Endothelial cell of hepatic sinusoid (primary cell): ENCODE data around the gene ADORA1.

Experiments used
- in situ Hi-C: cut with HindIII; loops from 2 replicates; pipeline ENCODE4 v1.10.0; 2017; ENCODE audit warnings: low sequenced_read_pairs

ADORA1 gene

DNA sequence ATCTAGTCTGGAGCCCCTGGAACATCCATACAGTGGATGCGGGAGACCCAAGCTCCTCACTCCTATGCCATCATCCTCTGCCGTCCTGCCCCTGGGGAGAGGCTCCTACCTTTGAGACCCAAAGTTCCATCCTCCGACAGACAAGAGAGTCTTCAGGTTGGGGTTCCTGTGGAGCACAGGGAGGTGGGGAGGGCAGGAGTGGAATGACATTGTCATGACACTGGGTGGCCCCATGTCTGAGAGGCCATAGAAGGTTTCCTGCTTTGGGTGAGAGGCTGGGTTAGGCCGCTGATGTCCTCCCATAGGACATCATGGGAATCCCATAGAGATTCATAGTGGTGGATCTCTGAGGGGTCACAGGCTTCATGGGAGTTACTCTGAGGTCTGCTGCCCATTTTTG lies 56.9 kb downstream of the ADORA1 start:
- in situ Hi-C loops, result no loop called here

DNA sequence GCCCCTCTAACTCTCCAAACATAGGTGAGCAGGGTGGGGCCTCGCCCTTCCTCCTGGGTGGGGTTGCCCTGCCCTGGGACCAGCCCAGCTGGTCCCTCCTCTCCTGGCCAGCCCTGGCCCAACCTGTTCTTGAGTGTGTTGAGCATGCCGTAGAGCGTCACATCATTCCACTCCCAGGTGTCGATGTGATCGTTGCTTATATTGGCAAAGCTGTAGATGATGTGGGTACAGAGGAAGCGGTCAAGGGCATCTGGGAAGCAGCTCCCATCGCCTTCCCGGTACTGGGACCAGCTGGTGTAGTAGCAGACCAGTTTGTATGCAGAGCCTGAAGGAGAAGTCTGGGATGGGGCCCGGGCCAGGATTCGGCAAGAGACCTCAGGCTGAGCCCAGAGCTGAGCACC lies 57.5 kb downstream of the ADORA1 start:
- in situ Hi-C loops, result no loop called here

DNA sequence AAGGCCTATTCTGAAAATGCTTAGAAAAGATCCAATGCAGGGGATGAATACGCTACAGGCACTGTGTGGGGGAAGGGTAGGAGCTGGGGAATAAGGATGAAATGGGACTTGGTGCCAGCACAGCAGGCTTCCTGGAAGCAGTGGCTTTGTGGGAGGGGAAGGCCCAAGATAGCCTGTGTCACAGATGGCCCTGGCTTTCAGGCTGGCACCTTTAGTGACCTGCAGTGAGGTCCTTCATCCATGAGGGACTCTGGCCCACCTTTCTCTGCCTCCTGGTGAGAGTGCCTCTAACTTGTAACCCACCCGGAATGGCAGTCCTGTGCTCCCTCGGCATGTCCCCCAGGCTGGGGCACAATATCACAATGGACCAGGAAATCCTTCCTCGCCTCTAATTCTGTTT lies 58.1 kb downstream of the ADORA1 start:
- in situ Hi-C loops, result no loop called here

DNA sequence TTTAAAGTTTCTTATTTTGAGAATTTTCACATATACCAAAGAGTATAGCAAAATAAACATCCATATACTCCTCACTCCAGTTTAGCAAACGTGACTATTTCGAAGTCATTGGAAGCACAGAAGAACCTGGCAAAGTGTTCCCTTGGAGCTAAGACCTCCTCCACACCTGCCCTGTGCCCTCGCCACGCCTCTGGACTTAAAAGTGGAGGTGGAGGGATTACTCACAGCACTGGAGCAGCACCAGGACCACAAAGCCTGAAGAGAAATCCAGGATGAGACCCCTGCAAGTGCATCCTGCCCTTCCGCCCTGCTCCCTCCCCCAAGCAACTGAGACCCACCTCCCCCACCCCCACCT lies 58.5 kb downstream of the ADORA1 start:
- in situ Hi-C loops, result no loop called here

DNA sequence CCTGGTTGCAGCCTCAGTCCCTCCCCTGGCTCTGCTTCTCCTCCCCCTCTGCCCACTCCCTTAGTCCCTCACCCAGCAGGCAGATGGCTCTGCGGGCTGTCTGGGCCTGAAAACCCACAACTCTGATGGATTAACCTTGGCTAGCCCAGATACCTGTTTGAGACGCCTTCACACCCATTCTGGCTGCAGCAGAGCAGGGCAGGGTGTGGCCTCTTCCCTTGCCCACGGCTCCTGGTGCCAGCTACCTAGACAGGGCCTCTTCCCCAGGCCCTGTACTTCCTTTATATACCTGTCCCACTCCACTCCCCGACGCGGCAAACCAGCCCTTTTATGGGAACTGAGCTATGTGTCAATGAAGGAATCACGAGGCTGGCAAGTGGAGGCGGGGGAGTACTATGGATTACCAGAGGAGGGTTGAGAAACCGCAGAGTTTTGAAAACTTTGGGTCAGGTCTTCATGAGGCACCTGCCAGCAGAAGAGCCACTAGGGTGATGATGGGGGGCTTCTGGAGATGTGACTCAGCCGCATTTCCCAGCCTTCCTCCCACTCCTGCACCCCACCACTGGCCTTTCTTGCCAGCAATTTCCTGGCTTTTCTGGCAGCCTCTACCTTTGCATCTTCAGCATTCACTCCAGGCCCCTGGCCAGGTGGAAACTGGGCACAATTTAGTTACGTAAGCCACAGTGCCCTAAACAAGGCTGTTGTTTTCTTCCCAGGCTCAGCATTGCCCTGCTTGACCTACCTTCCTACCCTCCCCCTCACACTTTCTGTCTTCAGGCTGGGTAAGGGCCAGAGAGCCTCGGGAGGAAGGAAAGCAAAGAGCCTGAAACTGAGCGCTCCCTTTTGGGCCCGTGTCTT lies 59.1 kb downstream of the ADORA1 start, which contains the start of gene CHI3L1:
TSS of gene CHI3L1 (minus strand) at position 259 of the 858 bp plus-strand sequence. CDS start at position 178, 81 bp downstream.
- in situ Hi-C loops, result no loop called here

DNA sequence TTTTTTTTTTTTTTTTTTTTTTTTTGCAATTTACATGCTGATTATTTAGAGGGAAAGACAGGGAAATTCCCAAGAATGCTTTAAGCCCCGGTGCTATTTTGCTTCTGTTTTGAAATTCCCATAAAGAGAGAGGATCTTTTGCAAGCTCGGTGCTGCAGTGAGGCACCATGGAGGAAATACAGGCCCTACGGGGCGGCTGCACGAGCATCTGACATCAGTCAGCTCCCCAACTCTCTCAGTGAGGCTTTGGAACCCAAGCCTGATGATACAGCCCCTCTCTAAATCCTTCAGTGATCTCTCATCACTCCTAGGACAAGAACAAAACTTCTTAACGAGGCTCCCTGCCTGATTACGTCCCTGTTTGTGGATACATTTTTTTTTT lies 59.8 kb downstream of the ADORA1 start:
- in situ Hi-C loops, result no loop called here

DNA sequence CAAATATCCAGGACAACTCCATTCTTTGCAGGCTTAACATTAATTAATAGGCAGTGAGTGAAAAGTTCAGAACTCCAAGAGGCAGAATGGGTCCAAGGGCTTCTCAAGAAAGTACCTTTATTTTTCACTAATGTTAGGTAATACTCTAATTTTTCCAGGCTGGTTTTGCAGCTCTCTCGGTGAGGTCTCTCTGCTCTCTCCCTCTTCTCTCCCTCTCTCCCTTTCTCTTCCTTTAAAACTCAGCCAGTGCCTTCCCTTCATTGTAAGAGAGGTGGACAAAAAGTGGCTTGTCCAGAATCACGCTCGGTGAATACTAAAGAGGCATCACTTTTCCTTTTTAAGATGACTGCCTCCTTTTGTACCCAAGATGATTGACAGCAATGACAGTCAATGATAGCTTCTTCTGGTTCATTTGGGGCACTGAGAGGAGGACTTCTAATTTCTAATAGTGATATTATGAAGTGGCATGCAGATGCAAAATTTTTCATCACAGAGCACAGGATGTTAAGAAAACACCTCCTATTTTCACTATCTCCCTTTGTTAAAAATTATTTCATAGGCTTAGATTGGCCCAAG lies 60.3 kb downstream of the ADORA1 start:
- in situ Hi-C loops, result no loop called here

DNA sequence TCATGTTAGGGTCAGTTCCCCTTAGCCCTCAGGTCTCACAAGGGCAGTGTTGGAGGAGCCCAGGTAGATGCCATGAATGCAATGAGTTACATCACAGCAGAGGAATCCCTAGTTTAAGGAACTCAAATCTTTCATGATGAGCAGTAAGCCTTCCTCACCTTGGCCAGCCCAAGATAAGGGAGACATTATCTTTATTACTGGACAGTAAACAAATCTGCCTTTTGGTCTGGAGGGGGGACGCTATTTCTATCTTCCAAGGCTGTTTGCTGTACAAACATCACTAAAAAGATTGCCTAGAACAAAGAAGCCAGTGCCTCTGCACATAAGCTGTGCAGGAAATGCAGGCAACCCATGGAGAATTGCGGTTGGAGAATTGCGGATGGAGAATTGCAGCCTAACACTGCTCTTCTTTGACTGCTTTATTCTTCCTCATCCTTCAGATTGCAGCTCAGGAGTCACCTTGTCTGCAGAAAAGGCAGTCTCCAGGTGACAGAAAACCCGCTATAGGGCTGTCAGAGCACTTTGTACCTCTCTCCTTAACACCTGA lies 61.2 kb downstream of the ADORA1 start:
- in situ Hi-C loops, result no loop called here

DNA sequence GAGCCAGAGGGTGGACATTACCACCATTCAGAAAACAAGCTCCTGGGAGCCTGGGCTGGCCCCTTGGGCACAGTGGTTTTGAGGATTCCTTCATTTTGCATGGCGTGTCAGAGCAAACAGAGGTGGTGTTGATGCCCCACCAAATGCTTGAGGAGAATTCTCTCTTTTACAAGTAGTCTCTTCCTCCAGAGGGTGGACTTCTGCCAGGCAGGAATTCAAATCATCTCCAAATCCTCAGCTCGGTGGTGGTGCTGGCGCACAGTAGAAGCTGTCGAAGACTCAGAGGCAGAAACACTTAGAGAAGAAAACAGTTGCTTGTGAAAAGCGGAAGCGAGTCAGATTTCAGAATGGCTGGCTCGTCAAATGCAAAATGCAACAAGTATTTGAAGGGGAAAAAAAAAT lies 62.4 kb downstream of the ADORA1 start:
- in situ Hi-C loops, result no loop called here

DNA sequence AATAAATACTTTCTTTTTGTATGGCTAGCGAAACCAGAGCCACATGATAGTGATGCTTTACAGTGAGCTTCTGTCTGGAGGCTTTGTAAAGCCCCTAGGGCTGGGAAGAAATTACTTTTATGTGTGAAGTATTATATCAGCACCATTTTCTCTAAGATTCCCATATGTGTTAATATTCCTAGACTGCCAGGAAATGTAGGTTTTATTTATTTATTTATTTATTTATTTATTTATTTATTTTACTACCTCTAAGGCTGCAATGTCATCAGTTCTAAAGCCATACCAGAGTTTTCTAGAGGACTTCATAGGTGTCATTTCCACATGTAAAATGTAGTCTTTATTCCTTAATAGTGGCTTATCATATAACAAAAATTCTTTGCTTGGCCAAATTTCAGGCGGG lies 63.4 kb downstream of the ADORA1 start:
- in situ Hi-C loops, result no loop called here

DNA sequence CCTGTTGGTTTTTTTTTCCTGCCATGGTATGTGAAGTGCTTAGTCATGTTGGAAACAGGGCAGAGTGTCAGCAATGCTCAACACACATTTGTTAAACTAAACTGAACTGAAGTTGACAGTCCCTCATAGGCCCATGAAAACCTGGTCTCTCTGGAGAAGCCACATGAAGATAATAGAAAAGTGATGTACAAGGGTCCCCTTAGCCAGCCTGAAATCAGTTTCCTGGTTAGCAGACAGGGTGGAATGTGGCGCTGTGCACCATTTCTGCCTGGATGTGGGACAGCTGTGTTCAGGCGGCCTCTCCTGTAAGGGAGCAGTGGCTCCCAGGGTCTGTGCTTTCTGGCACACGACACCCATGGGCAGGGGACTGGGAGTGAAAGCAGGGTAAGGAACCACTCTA lies 68.8 kb downstream of the ADORA1 start:
- in situ Hi-C loops, result no loop called here

DNA sequence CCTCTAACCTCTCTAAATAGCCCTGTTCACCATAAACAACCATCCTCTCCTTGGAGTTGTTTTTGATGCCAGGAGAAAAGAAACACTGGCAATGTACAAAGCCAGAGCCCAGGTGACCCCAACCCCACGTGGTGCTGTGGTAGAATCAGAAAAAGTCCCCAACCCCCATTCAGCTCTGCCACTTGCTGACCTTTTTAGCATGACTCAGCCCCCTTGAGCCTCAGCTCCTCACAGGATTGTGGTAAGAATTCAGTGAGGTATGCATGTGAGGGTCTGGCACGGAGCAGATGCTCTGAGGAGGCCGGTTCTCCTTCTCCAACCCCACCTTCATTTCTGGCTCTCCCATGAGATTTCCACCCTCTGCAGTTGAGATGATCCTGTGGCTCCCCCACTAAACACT lies 70.1 kb downstream of the ADORA1 start:
- in situ Hi-C loops, result no loop called here

DNA sequence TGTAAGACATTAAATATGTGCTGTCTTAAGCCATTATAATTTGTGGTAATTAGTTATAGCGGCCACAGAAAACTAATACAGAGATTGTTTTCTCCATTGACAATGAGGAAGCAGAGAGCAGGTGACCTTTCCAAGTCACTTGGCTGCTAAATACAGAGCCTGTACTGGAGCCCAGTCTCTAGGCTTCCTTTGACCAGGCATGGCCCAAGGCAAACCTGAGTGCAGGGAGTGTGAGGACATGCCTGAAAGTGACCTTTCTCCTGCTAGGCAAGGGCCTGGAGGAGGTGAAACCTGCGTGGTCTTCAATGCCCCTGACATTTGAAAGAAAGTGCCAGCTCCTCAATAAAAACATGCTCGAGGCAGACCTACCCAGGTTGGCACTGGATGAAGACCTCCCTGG lies 71.5 kb downstream of the ADORA1 start:
- in situ Hi-C loops, result no loop called here

DNA sequence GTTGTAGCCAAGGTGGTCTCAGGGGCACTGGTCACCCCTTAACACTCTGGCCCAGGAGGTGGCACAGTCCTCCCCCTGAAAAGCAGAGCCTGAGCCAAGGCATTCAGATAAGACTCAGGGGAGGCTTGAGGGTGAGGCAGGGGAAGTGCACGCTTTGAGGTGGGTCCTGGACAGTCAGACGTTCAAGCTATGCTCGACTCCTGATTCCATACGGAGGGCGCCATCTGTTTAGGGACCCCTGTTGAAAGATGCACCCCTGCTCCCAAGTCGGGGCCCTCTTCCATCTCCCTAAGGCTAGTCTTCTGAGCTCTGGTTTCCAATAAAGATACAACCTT lies 71.9 kb downstream of the ADORA1 start:
- in situ Hi-C loops, result no loop called here

DNA sequence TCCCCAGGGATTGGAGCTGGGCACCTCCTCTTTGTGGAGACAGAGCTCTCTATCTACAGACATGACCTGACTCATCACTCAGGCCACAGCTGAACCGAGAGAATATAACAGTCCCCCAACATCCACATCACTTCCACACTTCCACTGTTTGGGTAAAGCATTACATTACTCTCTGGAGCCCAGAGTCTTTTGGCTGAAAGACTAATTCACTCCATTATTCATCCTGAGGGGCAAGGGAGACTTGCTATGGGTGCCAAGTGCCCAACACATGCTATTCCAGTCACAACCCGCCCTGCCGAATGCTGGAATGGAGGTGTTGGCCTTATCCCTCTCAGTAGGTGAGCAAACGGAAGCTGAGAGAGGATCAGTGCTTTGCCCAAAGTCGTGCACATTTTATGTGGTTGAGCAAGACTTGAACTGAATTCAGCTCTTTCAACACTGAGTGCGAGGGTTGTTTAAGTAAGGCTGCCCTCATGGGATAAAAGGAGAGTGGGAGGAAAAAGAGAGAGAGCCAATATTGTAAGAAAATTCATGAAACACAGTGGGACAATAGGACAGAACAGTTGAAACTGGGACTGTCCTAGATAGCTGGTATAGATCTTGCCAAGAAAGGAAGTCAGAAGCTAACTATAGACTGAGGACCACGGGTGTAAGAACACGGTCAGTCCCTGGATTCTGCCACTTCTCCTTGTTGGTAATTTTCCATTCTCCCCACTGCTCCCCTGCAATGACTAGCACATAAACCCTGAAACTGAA lies 72.5 kb downstream of the ADORA1 start:
- in situ Hi-C loops, result loop anchor here (5.0 kb wide), 1 partner anchor 38 kb away; no protein-coding TSS in a partner anchor

DNA sequence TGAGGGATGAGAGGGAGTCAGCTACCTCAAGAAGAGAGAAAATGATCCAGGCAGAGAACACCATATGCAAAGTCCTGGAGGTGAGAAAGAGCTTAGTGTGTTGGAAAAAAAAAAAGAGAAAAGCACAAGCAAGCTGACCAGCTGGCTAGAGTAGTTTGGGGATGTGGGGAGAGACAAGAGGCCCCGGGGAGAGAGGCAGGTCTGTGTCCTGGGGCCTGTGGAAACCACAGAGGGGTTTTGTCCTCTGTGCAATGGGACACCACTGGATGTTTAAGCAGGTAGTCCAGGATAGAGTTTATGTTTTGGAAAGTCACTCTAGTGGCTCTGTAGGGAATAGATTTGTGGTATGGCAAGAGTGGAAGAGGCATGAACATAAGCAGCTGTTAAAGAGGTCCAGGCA lies 73.4 kb downstream of the ADORA1 start:
- in situ Hi-C loops, result loop anchor here (5.0 kb wide), 1 partner anchor 39 kb away; no protein-coding TSS in a partner anchor

DNA sequence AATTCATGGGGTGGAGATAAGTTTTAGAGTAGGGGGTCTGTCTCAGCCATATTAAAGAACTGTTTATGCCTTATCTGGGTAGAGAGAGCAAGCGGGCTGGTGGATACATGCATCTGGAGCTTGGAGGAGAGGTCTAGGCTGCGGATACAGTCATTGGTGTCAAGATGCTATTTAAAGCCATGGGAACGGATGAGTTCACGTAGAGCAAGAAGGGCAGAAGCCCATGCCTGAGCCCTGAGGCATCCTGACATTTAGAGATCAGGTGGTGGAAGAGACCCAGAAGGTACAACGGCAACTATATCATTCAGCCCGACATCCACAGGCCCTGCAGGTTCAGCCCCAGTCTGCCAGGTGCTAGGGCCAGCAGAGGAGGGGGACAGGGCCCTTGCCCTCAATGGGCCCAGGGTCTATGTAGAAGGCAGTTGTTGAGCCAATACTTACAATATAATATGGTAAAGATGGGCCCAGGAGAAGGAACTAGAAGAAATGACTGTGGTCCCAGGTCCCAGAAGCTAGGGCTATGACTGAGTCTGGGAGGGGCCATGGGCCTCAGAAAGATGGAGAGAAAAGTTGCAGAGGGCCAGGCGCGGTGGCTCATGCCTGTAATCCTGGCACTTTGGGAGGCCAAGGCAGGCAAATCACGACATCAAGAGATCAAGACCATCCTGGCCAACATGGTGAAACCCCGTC lies 74.1 kb downstream of the ADORA1 start:
- in situ Hi-C loops, result loop anchor here (5.0 kb wide), 1 partner anchor 39 kb away; no protein-coding TSS in a partner anchor

DNA sequence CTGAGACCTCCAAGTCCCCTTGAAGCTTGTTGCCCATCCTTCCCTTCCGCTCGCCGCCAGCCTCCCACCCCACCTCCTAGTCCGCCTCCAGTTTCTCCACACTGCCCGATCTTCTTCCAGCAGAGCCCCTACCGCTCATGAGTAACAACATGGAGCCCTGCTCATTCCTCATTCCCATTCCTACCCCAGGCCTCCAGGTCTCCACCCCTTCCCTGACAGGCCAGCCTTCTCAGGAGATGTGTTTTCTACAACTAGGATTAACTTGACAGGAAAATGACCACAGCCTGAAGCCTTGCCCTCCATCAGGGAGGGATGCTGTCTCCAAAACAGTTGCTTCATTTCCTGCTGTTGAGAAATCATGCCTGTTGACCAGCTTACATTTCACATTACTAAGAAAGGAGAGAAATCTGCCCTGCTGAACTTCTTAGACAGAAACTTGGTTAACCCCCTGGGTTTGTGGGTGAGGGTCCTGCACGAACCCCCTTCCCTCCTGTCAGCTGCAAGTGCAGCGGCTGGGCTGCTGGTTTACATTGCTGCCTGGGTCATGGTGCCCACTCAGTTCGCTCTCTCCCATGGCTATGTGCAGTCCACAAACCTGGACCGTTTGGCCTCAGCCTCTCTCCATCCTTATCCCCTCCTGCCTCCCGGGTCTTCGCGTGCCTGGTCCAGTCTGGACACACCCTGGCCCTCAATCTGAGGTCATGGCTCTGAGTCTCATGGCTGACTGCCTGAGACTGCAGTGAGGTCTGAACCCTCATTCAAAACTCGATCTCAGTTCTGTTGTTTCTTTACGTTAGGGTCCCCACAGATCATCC lies 75.1 kb downstream of the ADORA1 start:
- in situ Hi-C loops, result loop anchor here (5.0 kb wide), 1 partner anchor 40 kb away; no protein-coding TSS in a partner anchor

DNA sequence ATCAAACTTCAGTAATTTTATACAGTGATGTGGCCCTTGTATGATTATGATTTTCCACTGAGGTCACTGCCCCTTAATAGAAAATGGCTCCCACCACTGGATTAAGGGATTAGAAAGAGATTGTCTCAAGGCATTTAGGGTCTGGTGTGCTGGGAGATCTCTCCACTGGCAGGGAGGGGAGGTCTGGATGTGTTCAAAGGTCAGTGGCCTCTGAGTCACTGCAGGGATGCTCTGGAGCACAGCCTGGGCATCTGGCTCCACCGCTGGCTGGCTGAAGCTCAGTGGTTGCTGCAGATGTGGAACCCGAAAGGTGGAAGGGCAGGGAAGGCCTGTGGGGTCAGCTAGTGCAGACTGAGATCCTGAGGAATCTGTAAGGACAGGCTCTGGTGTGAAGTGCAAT lies 77.2 kb downstream of the ADORA1 start:
- in situ Hi-C loops, result loop anchor here (5.0 kb wide), 1 partner anchor 42 kb away; no protein-coding TSS in a partner anchor

DNA sequence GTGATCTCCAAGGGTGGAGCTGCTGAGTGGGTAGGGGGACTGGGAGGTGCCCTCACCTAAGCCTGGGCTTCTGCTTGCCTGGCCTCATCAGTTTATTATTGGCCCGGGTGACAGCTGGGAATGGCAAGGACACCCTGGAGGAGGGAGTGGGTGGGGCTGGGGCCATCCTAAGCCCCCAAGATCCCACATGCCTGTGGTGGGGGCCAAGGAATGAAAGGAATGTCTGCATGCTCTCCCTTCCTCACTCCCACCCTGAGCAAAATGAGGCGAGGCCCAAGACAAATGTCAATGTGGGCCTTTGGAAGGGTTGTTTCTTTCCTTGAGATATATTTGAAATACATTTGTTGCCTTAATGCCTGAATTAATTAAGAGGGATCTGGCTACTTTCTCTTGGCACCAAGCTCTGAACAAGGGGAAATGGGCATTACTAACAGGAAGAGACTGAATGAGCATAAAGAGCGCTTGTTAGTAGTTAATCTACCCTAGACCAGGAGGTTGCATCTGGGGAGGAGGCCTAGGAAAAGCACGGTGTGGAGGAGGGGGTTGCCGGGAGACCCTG lies 78.7 kb downstream of the ADORA1 start:
- in situ Hi-C loops, result no loop called here
